HCT116 (cell line): Measurements from ENCODE around the gene IL1RN.

ENCODE experiments used
- CTCF ChIP-seq, 3 experiments: fragments of 200-600 bp in 1 of 3; sonication (generic) in 1 of 3; IDR thresholded peaks in 2 of 3; conservative IDR thresholded peaks in 1 of 3; 2 replicates each; pipeline ENCODE4 v1.5.1; 2012 to 2017; ENCODE audit warnings: low read depth in 2 of 3, low read length in 2 of 3, antibody characterized with exemption in 1 of 3, borderline replicate concordance in 1 of 3, control low read depth in 1 of 3, mild to moderate bottlenecking in 1 of 3, mixed read lengths in 1 of 3, mixed run types in 1 of 3, moderate library complexity in 1 of 3; ENCODE audit not compliant: insufficient read depth in 1 of 3
- EZH2 ChIP-seq: fragments of 200-600 bp; sonication (generic); IDR thresholded peaks from 2 replicates; pipeline ENCODE4 v1.6.1; 2017; ENCODE audit warnings: antibody characterized with exemption, mixed run types
- FOSL1 ChIP-seq: IDR thresholded peaks from 2 replicates; pipeline ENCODE4 v1.6.1; 2012; ENCODE audit warnings: low read depth
- JUND ChIP-seq: IDR thresholded peaks from 2 replicates; pipeline ENCODE4 v1.6.1; 2012
- POLR2A ChIP-seq: IDR thresholded peaks from 2 replicates; pipeline ENCODE4 v1.7.0; 2011; ENCODE audit warnings: borderline replicate concordance; ENCODE audit not compliant: insufficient read depth, insufficient read length; ENCODE audit errors: extremely low read depth
- POLR2AphosphoS5 ChIP-seq: IDR thresholded peaks from 2 replicates; pipeline ENCODE4 v1.6.1; 2011; ENCODE audit warnings: mild to moderate bottlenecking, low read depth, low read length, moderate library complexity
- RAD21 ChIP-seq: IDR thresholded peaks from 2 replicates; pipeline ENCODE4 v1.6.1; 2012; ENCODE audit warnings: low read depth, mild to moderate bottlenecking
- SP1 ChIP-seq: IDR thresholded peaks from 2 replicates; pipeline ENCODE4 v1.6.1; 2012; ENCODE audit warnings: low read depth
- ZFX ChIP-seq: fragments of 450-650 bp; IDR thresholded peaks from 2 replicates; pipeline ENCODE4 v1.6.1; 2017
- TF ChIP-seq, protein P1 (sequence below): IDR thresholded peaks from 2 replicates; pipeline ENCODE4 v1.6.1; 2012

DNA sequence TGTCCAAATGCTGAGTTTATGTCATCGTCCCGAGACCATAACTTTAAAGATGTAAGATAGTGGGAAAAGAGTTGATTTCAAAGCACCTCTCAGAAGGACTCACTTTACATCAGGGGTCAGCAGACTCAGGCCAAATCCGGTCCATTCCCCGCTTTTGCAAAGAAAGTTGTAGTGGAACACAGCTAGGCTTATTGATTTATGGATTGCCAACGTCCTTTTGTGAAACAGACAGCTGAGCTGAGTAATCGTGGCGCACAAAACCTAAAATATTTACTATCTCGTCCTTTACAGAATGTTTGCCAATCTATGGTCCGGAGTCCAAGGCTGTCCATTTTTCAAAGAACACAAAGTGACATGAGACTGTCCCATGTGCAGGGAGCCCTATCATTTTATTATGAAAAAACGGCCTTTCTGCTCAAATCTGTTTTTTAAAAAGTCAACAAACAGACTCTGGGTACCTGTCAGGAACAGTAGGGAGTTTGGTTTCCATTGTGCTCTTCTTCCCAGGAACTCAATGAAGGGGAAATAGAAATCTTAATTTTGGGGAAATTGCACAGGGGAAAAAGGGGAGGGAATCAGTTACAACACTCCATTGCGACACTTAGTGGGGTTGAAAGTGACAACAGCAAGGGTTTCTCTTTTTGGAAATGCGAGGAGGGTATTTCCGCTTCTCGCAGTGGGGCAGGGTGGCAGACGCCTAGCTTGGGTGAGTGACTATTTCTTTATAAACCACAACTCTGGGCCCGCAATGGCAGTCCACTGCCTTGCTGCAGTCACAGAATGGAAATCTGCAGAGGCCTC lies at the start of gene IL1RN:
- TF ChIP-seq CTCF (IDR thresholded peaks at IDR 0.05 in 2 of 3, conservative IDR thresholded peaks at IDR 0.05 in 1 of 3; ENCODE audit: borderline replicate concordance in 1 of 3, insufficient read depth in 1 of 3, low read depth in 2 of 3, low read length in 2 of 3) = no peak
- no peak for TF ChIP-seq POLR2A
- TF ChIP-seq POLR2AphosphoS5 = no peak
- no peak for TF ChIP-seq EZH2
- TF ChIP-seq SP1 = no peak
- TF ChIP-seq, protein P1, sequence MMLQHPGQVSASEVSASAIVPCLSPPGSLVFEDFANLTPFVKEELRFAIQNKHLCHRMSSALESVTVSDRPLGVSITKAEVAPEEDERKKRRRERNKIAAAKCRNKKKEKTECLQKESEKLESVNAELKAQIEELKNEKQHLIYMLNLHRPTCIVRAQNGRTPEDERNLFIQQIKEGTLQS = no peak
- TF ChIP-seq JUND = no peak
- no peak for TF ChIP-seq ZFX
- TF ChIP-seq RAD21 = no peak
- TF ChIP-seq FOSL1 = no peak
